PC-9 (cell line): Measurements from ENCODE around the gene ACSM2B. TPM values are rescaled to one million over a fixed set of nuclear protein-coding genes. Genes with fewer than 3 reads are reported as not detected.

Experiments
- BruUV-seq: library from RNA; stranded (reverse); fragments of 400-500 nt; replicated peaks from 2 replicates; lab custom pipeline; 2021; lab: Mats Ljungman, UMichigan
- CTCF ChIA-PET: fragments of 300-600 bp; sonication (Branson Sonifier 250); formaldehyde crosslinking; loops from one replicate; lab custom pipeline; 2022; ENCODE audit warnings: antibody characterized with exemption; lab: Charles Lee
- POLR2A ChIA-PET: fragments of 300-600 bp; sonication (Branson Sonifier 250); formaldehyde crosslinking; loops from one replicate; lab custom pipeline; 2022; ENCODE audit warnings: antibody characterized with exemption; ENCODE audit not compliant: unreplicated experiment; lab: Charles Lee
- DNase-seq, 2 experiments: peaks; one replicate each; pipeline versions ENCODE4 v3.0.0 to v3.0.0-alpha.2; 2015 to 2022; ENCODE audit warnings: mixed read lengths in 1 of 2
- H2AFZ ChIP-seq: fragments of 200-600 bp; sonication (generic); 2 replicates; pipeline ENCODE4 v1.8.1; 2017; ENCODE audit warnings: antibody characterized with exemption
- H3F3A ChIP-seq: fragments of 200-600 bp; sonication (generic); 2 replicates; pipeline ENCODE4 v1.8.1; 2017; ENCODE audit warnings: antibody characterized with exemption, mild to moderate bottlenecking, low read depth; ENCODE audit not compliant: insufficient read depth
- H3K27ac ChIP-seq: fragments of 200-600 bp; sonication (generic); 2 replicates; pipeline ENCODE4 v1.6.1; 2016; ENCODE audit warnings: mixed run types
- H3K27me3 ChIP-seq: fragments of 200-600 bp; sonication (generic); 2 replicates; pipeline ENCODE4 v1.6.1; 2016; ENCODE audit warnings: low read depth, mixed run types; ENCODE audit not compliant: insufficient read depth
- H3K36me3 ChIP-seq: fragments of 200-600 bp; sonication (generic); 2 replicates; pipeline ENCODE4 v1.6.1; 2016; ENCODE audit warnings: low read depth, mixed run types
- H3K4me1 ChIP-seq: fragments of 200-600 bp; sonication (generic); replicated peaks from 2 replicates; pipeline ENCODE4 v1.6.1; 2016; ENCODE audit warnings: mixed run types; ENCODE audit not compliant: insufficient read depth
- H3K4me2 ChIP-seq: fragments of 200-600 bp; sonication (generic); 2 replicates; pipeline ENCODE4 v1.6.1; 2017; ENCODE audit warnings: mixed run types
- H3K4me3 ChIP-seq: fragments of 200-600 bp; sonication (generic); 2 replicates; pipeline ENCODE4 v1.6.1; 2016; ENCODE audit warnings: mixed run types
- H3K79me2 ChIP-seq: fragments of 200-600 bp; sonication (generic); 2 replicates; pipeline ENCODE4 v1.6.1; 2017; ENCODE audit warnings: low read depth, mixed run types
- H3K9me2 ChIP-seq: fragments of 200-600 bp; sonication (generic); 2 replicates; pipeline ENCODE4 v1.8.1; 2017; ENCODE audit warnings: mild to moderate bottlenecking; ENCODE audit not compliant: insufficient read depth
- H3K9me3 ChIP-seq: fragments of 200-600 bp; sonication (generic); 2 replicates; pipeline ENCODE4 v1.8.1; 2016; ENCODE audit warnings: low read depth; ENCODE audit not compliant: insufficient read depth
- H4K20me1 ChIP-seq: fragments of 200-600 bp; sonication (generic); 2 replicates; pipeline ENCODE4 v1.8.1; 2017; ENCODE audit not compliant: insufficient read depth
- CTCF ChIP-seq: fragments of 200-600 bp; sonication (generic); conservative IDR thresholded peaks from 2 replicates; pipeline ENCODE4 v1.6.1; 2017; ENCODE audit warnings: mixed run types, antibody characterized with exemption, mild to moderate bottlenecking, moderate library complexity
- EZH2 ChIP-seq: fragments of 200-600 bp; sonication (generic); IDR thresholded peaks from 2 replicates; pipeline ENCODE4 v1.8.0; 2017; ENCODE audit warnings: antibody characterized with exemption, low read depth
- intact Hi-C: fragments of 100-400 bp; cut with micrococcal nuclease; formaldehyde crosslinking; loops from one replicate; pipeline ENCODE4 v1.10.0; 2022; ENCODE audit not compliant: unreplicated experiment
- total RNA-seq: library from RNA; stranded (reverse); gene quantifications from 2 replicates; pipeline ENCODE4 v1.2.3, GENCODE V29; 2021

ACSM2B gene
- total RNA-seq, 1 experiment from 2014 or later, result not detected

DNA sequence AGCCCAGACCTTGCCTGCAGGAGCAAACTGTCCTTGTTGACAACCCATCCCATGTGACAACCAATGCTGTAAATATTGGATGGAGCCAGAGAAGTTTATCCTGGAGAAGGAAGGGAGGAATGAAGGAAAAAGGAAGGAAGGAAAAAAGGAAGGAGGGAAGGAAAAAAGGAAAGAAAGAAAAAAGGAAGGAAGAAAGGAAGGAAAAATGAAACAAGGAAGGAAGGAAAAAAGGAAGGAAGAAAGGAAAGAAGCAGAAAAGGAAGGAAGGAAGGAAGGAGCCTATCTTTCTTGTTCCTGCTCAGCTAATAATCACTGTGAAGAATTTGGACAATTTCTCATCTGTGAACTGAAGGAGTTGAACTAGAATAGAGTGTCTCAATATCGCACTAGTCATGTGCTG is 56.1 kb downstream of the ACSM2B start:
- no TSS peak for BruUV-seq
- H3K9me3 ChIP-seq, result no peaks in the 10 kb centered on the region
- H3K36me3 ChIP-seq, result no peaks in the 10 kb centered on the region
- no peaks in the 10 kb centered on the region for H4K20me1 ChIP-seq
- no peak overlapping the region for H3K4me2 ChIP-seq
- H3K27me3 ChIP-seq, result no peaks in the 10 kb centered on the region
- H3K4me1 ChIP-seq, result no peaks in the 10 kb centered on the region
- no peaks in the 10 kb centered on the region for H3K79me2 ChIP-seq
- no peaks in the 10 kb centered on the region for H3F3A ChIP-seq
- no peak for DNase-seq
- no peak overlapping the region for H2AFZ ChIP-seq
- ChIA-PET CTCF (no interaction called here), POLR2A (no interaction called here)
- no peak overlapping the region for H3K4me3 ChIP-seq
- intact Hi-C loops, result no loop called here
- no peaks in the 10 kb centered on the region for H3K9me2 ChIP-seq
- TF ChIP-seq EZH2 (no peak), CTCF (no peak)
- no peak overlapping the region for H3K27ac ChIP-seq

GRCh38 chr16:20519231-20519630 is 56.9 kb downstream of the ACSM2B start:
- intact Hi-C loops, result no loop called here
- Histone ChIP-seq H3K9me2 (no peaks in the 10 kb centered on the region), H3K27ac (no peak overlapping the region), H3K9me3 (no peaks in the 10 kb centered on the region), H3K4me2 (no peak overlapping the region), H3K79me2 (no peaks in the 10 kb centered on the region), H3K4me3 (no peak overlapping the region), H2AFZ (no peak overlapping the region), H3K4me1 (no peaks in the 10 kb centered on the region), H3F3A (no peaks in the 10 kb centered on the region), H4K20me1 (no peaks in the 10 kb centered on the region), H3K27me3 (no peaks in the 10 kb centered on the region), H3K36me3 (no peaks in the 10 kb centered on the region)
- no TSS peak for BruUV-seq
- ChIA-PET CTCF (no interaction called here), POLR2A (no interaction called here)
- no peak for DNase-seq
- no peak for TF ChIP-seq EZH2
- no peak for TF ChIP-seq CTCF

DNA sequence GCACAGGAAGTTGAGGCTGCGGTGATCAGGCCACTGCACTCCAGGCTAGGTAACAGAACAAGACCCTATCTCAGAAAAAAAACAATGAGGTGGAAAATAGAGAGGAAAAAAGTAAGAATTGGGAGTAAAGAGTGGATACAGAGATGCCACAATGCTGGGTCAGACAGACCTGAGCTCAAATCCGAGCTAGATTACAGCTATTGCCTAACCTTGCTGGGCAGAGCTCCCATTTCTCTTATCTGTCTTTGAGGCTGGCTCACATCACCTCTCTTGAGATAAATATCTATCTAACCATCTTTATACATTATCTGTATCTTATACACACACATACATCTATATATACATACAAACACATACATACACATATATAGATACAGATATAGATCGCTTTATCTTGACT is 59.0 kb downstream of the ACSM2B start:
- Histone ChIP-seq H3K4me3 (no peak overlapping the region), H3K4me2 (no peak overlapping the region), H3K79me2 (no peaks in the 10 kb centered on the region), H3F3A (no peaks in the 10 kb centered on the region), H2AFZ (no peak overlapping the region), H3K9me3 (no peaks in the 10 kb centered on the region), H4K20me1 (no peaks in the 10 kb centered on the region), H3K9me2 (no peaks in the 10 kb centered on the region), H3K36me3 (no peaks in the 10 kb centered on the region), H3K27me3 (no peaks in the 10 kb centered on the region), H3K4me1 (no peaks in the 10 kb centered on the region), H3K27ac (no peak overlapping the region)
- DNase-seq, result no peak
- no TSS peak for BruUV-seq
- TF ChIP-seq EZH2 (no peak), CTCF (no peak)
- CTCF ChIA-PET, result no interaction called here
- POLR2A ChIA-PET, result no interaction called here
- intact Hi-C loops, result no loop called here
